Neural cell (in vitro differentiated cells): ENCODE measurements around the gene P2RX1. TPM values are rescaled to one million over a fixed set of nuclear protein-coding genes. Genes with fewer than 3 reads are reported as not detected.

Experiments
- H2AFZ ChIP-seq: fragments of 200-600, 300-800 bp; sonication (generic), shearing (Covaris generic); 2 replicates; pipeline ENCODE4 v1.6.0; 2014; ENCODE audit warnings: low read depth, mild to moderate bottlenecking, antibody characterized with exemption, low read length, moderate library complexity
- H3F3A ChIP-seq: fragments of 200-600 bp; shearing (Covaris generic); 2 replicates; pipeline ENCODE4 v1.6.1; 2016; ENCODE audit warnings: mild to moderate bottlenecking, moderate library complexity, mixed read lengths, antibody characterized with exemption, low read length; ENCODE audit not compliant: insufficient read depth, poor library complexity, severe bottlenecking
- H3K27ac ChIP-seq: fragments of 200-600, 300-800 bp; sonication (generic), shearing (Covaris generic); 2 replicates; pipeline ENCODE4 v1.5.1; 2014; ENCODE audit warnings: mild to moderate bottlenecking, low read length, moderate library complexity
- H3K27me3 ChIP-seq: fragments of 300-800, 200-600 bp; sonication (generic), shearing (Covaris generic); 2 replicates; pipeline ENCODE4 v1.6.0; 2014; ENCODE audit warnings: mild to moderate bottlenecking, low read depth, low read length, moderate library complexity; ENCODE audit not compliant: insufficient read depth
- H3K36me3 ChIP-seq: fragments of 300-800, 200-600 bp; sonication (generic), shearing (Covaris generic); 2 replicates; pipeline ENCODE4 v1.5.1; 2014; ENCODE audit warnings: mild to moderate bottlenecking, antibody characterized with exemption, low read length, moderate library complexity; ENCODE audit not compliant: insufficient read depth
- H3K4me2 ChIP-seq: fragments of 300-800, 200-600 bp; sonication (generic), shearing (Covaris generic); 2 replicates; pipeline ENCODE4 v1.6.0; 2014; ENCODE audit warnings: mild to moderate bottlenecking, low read length
- H3K4me3 ChIP-seq: fragments of 300-800, 200-600 bp; sonication (generic), shearing (Covaris generic); 2 replicates; pipeline ENCODE4 v1.5.1; 2014; ENCODE audit warnings: mild to moderate bottlenecking, low read length, moderate library complexity
- H3K79me2 ChIP-seq: fragments of 200-600 bp; shearing (Covaris generic); replicated peaks from 2 replicates; pipeline ENCODE4 v1.6.0; 2014; ENCODE audit warnings: mild to moderate bottlenecking, low read length, moderate library complexity; ENCODE audit not compliant: insufficient read depth
- H3K9ac ChIP-seq: fragments of 300-800, 200-600 bp; sonication (generic), shearing (Covaris generic); 2 replicates; pipeline ENCODE4 v1.6.1; 2016; ENCODE audit warnings: mild to moderate bottlenecking, low read length, mixed read lengths
- H3K9me2 ChIP-seq: fragments of 200-600 bp; shearing (Covaris generic); 2 replicates; pipeline ENCODE4 v1.6.1; 2016; ENCODE audit warnings: mild to moderate bottlenecking, low read length, mixed read lengths; ENCODE audit not compliant: insufficient read depth
- H3K9me3 ChIP-seq: fragments of 200-600, 300-800 bp; sonication (generic), shearing (Covaris generic); 2 replicates; pipeline ENCODE4 v1.6.1; 2016; ENCODE audit warnings: mild to moderate bottlenecking, mixed run types, low read length, moderate library complexity, mixed read lengths
- H4K20me1 ChIP-seq: fragments of 200-600 bp; shearing (Covaris generic); 2 replicates; pipeline ENCODE4 v1.6.1; 2016; ENCODE audit warnings: mild to moderate bottlenecking, mixed run types; ENCODE audit not compliant: insufficient read depth
- CTCF ChIP-seq: fragments of 450-650 bp; IDR thresholded peaks from 2 replicates; pipeline ENCODE4 v1.5.1; 2014; ENCODE audit warnings: antibody characterized with exemption, mild to moderate bottlenecking, moderate library complexity; ENCODE audit not compliant: poor library complexity, severe bottlenecking
- EP300 ChIP-seq: fragments of 450-650 bp; conservative IDR thresholded peaks from 2 replicates; pipeline ENCODE4 v1.6.1; 2014; ENCODE audit warnings: antibody characterized with exemption, mild to moderate bottlenecking, moderate library complexity; ENCODE audit not compliant: poor library complexity, severe bottlenecking
- EZH2 ChIP-seq: fragments of 200-600, 300-800 bp; shearing (Covaris generic), sonication (generic); IDR thresholded peaks from 2 replicates; pipeline ENCODE4 v1.6.1; 2014; ENCODE audit warnings: antibody characterized with exemption, low read length, borderline replicate concordance, mild to moderate bottlenecking; ENCODE audit not compliant: insufficient read depth, poor library complexity, severe bottlenecking
- MXI1 ChIP-seq: fragments of 450-650 bp; conservative IDR thresholded peaks from 2 replicates; pipeline ENCODE4 v1.6.1; 2014; ENCODE audit warnings: antibody characterized with exemption, mild to moderate bottlenecking; ENCODE audit not compliant: poor library complexity, severe bottlenecking
- POLR2AphosphoS5 ChIP-seq: IDR thresholded peaks from 2 replicates; pipeline ENCODE4 v1.6.1; 2012
- RAD21 ChIP-seq: fragments of 450-650 bp; conservative IDR thresholded peaks from 2 replicates; pipeline ENCODE4 v1.6.1; 2014; ENCODE audit warnings: antibody characterized with exemption, mild to moderate bottlenecking, moderate library complexity
- REST ChIP-seq: IDR thresholded peaks from 2 replicates; pipeline ENCODE4 v1.6.1; 2012; ENCODE audit warnings: borderline replicate concordance
- SMC3 ChIP-seq: fragments of 450-650 bp; conservative IDR thresholded peaks from 2 replicates; pipeline ENCODE4 v1.6.1; 2014; ENCODE audit warnings: antibody characterized with exemption, mild to moderate bottlenecking, moderate library complexity; ENCODE audit not compliant: poor library complexity
- TAF1 ChIP-seq: IDR thresholded peaks from 2 replicates; pipeline ENCODE4 v1.6.1; 2012; ENCODE audit warnings: low read depth
- polyA minus RNA-seq: library from RNA; depleted of rRNA, polyadenylated mRNA; stranded (reverse); fragments of >200 nt; gene quantifications from 2 replicates; pipeline ENCODE4 v1.2.3, GENCODE V29; 2014
- polyA plus RNA-seq: library from polyadenylated mRNA; depleted of rRNA; stranded (reverse); fragments of >200 nt; gene quantifications from 2 replicates; pipeline ENCODE4 v1.2.3, GENCODE V29; 2014

Gene P2RX1
- polyA plus RNA-seq (not detected in 2 replicates), polyA minus RNA-seq (not detected in 2 replicates)

GRCh38 chr17:3915995-3916696, at the start of gene P2RX1:
Gene P2RX1 (minus strand): TSS chr17:3916465. CDS start chr17:3916225, 240 bp downstream.
- H3K4me3 ChIP-seq = no peak within 1 kb of the TSS

GRCh38 chr17:3965118-3965800, 49.0 kb upstream of the P2RX1 start:
- H3F3A ChIP-seq = no peaks in the 10 kb centered on the region
- H3K4me3 ChIP-seq = no peak overlapping the region
- H3K36me3 ChIP-seq = no peaks in the 10 kb centered on the region
- H2AFZ ChIP-seq = no peak overlapping the region
- H3K79me2 ChIP-seq = no peaks in the 10 kb centered on the region
- no peaks in the 10 kb centered on the region for H3K9me3 ChIP-seq
- H3K9ac ChIP-seq = no peak overlapping the region
- TF ChIP-seq REST (no peak), CTCF (no peak), SMC3 (no peak), MXI1 (no peak), EP300 (no peak), POLR2AphosphoS5 (no peak), TAF1 (no peak), EZH2 (no peak), RAD21 (no peak)
- H3K27ac ChIP-seq = no peak overlapping the region
- no peaks in the 10 kb centered on the region for H4K20me1 ChIP-seq
- peaks cover 59% of the 10 kb centered on the region for H3K27me3 ChIP-seq
- no peak overlapping the region for H3K4me2 ChIP-seq
- no peaks in the 10 kb centered on the region for H3K9me2 ChIP-seq

More at GRCh38 chr17:3915995-3916696, at the start of gene P2RX1:
- Histone ChIP-seq H3K27ac (no peak within 1 kb of the TSS), H3F3A (no peaks in the 10 kb centered on the region), H3K4me2 (no peak within 1 kb of the TSS), H3K9me2 (no peaks in the 10 kb centered on the region), H3K9ac (no peak within 1 kb of the TSS), H3K36me3 (no peaks in the 10 kb centered on the region), H3K9me3 (no peaks in the 10 kb centered on the region), H3K27me3 (no peaks in the 10 kb centered on the region), H2AFZ (no peak within 1 kb of the TSS), H3K79me2 (no peaks in the 10 kb centered on the region), H4K20me1 (no peaks in the 10 kb centered on the region)
- TF ChIP-seq SMC3 = no peak
